NCI-H1436 (cell line): ENCODE data around the gene ALK.

ENCODE experiments used
- DNase-seq: peaks from one replicate; lab custom pipeline; 2025; lab: John Stamatoyannopoulos, UW

Gene ALK

DNA sequence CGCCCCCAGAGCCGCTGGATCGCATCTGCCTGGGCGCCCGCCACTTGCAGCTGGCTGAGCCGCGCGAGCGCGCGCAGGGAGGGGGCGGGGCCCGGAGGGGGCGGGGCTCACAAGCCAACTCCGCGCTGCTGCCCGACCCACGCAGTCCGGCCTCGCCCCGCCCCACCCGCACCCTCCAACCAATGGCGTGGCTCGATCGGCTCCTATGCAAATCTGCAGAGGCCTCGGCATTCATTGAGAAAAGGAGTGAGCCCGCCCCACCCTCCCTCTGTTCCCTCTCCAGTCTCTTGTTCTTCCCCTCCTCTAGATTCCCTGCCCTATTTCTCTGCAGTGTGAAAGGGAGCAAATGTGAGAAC, at the start of gene ALK:
TSS of gene ALK (minus strand) at position 27 of the 356 bp plus-strand sequence. CDS start 927 bp downstream, outside the sequence.
- peak; percentile 76 for DNase-seq

GRCh38 chr2:29966266-29966665, 44.9 kb upstream of the ALK start:
- DNase-seq, result no peak

- no peak for DNase-seq
Observed at GRCh38 chr2:29963972-29964570, 42.7 kb upstream of the ALK start.

DNA sequence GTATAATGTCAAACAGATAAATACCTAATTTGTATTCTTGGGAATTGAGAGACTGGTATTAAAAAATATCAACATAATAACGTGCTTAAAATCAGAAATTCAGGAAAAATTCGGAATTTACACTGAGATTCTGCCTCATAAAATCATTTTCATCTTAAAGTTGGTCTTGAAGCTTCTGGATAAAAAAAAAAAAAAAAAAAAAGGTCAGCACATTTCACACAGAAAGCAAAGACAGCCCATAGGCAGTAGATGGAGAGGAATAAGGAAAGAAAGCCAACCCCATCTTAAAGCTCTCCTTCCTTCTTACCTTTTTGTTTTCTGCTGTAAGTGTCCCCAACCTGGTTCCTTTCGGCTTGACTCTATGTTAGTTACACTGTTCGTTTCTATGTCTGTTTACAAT, 41.5 kb upstream of the ALK start:
- DNase-seq, result no peak

- no peak for DNase-seq
Observed at GRCh38 chr2:29954316-29954715, 32.9 kb upstream of the ALK start.

- DNase-seq, result no peak
Observed at GRCh38 chr2:29952973-29953372, 31.6 kb upstream of the ALK start.

- no peak for DNase-seq
Observed at GRCh38 chr2:29951576-29951975, 30.2 kb upstream of the ALK start.

GRCh38 chr2:29950481-29950880, 29.1 kb upstream of the ALK start:
- no peak for DNase-seq

DNA sequence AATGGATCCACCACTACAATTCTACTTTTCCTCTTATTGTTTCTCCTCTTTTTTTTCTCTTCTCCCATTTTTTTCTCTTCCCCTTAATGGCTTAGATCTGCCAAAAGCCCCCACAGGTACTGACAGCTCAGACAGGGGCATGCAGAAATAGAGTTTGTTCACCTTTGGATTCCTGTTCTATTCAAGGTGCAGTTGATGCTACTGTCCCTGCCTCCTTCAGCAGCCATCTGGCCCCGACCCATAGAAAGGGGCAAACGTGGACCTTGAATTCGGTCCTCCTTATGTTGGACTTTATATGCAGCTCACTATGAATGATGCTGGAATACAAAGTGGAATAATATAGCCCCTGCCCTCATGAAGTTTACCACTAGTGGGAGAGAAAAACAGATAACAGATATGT, 27.7 kb upstream of the ALK start:
- DNase-seq, result no peak

DNA sequence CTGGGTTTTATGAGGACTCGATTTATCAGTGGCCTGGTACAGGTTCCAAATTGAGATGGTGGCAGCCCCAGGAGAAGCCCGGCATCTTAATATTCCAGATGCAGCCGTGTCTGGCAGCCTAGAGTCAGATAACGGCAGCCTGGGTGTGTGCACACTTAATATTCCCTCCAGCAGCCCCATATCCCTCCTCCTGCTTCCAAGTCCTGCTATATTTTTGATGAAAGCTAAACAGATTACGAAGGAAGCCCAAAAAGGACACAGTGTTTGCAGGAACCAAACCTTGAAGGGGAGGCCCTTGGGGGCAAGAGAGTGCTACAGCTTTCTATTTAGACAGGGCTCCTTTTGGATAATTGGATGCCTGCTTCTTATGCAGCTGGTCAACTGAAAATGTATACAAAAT, 25.1 kb upstream of the ALK start:
- no peak for DNase-seq

DNA sequence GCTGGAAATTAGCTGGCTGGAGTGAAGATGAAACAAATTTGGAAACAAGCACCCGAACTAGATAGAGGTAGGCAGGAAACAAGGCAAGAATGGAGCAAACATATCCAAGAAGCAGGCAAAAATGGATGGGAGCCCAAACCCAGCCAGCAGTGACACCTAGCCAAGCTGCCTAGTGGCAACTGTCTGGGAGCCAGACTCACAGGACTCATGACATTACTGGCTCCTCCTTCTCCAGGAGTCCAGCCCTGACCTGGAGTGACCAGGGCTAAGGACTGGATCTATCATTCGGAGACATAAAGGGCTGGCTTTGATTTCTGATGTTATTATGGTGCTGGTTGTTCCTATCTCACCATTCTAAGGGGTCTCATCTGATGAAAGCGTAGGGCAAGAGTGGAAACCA, 21.3 kb upstream of the ALK start:
- DNase-seq, result no peak

DNA sequence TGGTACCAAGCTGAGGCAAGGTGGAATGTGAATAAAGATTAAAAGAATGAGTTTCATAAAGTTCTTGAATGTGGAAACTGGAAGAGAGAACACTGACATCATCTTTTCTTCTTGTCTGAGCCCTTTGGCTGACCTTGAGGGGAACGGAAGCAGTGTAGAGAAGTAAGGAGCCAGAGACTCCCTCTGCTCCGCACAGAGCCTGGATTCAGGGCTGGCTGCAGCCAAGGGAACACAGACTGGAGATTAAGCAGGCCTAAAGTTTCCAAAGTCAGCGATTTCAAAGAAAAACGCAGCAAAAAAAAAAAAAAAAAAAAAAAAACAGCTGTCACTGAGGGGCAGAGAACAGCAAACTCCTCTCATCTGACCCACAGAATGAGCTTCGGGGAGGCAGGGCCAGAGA, 19.3 kb upstream of the ALK start:
- DNase-seq, result no peak

DNA sequence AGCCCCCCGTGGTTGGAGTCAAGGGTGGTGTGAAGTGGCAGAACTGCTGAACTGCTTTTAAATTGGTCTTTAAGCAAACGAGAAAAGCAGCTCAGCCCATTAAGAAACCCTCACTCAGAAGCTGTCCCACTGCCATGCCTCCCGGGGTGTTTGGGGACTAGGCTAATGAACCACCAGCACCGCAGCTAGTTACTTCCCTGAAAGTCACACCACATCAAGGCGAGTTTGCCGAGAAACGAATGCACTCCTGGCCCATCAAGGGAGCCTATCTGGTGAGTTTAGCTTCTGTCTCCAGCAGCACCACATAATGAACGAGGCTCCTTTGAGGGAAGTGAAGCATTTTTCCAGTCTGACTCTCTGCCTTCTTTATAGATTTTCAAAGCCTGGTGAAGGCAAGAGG, 14.6 kb upstream of the ALK start:
- DNase-seq, result no peak

GRCh38 chr2:29931818-29932217, 10.4 kb upstream of the ALK start:
- DNase-seq, result no peak

DNA sequence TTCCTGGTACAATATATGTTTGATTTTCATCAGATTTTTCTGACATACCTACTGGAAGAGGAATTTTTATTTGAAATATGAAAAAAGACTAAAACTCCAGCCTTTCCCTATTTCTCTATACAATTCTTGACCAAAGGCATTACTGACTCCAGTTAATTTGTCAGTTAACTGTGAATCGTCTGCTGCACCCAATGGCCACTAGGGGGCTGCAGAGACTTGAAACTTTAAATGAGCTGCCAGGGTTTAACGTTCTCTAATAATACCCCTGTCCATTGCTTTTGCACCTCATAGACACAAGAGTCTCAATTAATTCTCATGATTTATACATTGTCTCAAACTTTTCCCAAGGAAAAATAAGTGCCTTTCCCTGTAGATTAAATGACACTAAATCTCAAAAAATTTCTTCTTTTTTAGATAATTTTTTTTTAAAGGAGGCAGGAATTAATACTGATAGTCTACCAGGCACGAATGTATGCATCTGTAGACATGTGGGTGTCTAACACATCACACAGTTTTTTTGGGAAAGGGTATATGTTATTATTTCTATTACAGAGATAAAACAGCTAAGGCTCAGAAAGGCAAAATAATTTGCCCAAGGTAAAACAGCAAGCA, 1.8 kb upstream of the ALK start:
- peak; percentile 52 for DNase-seq

- no peak for DNase-seq
Observed at GRCh38 chr2:29922605-29923004, 1.2 kb upstream of the ALK start.

GRCh38 chr2:29920631-29921559, 491 bp downstream of the ALK start:
- DNase-seq, result no peak

- no peak for DNase-seq
Observed at GRCh38 chr2:29920130-29920577, 1.2 kb downstream of the ALK start.

DNA sequence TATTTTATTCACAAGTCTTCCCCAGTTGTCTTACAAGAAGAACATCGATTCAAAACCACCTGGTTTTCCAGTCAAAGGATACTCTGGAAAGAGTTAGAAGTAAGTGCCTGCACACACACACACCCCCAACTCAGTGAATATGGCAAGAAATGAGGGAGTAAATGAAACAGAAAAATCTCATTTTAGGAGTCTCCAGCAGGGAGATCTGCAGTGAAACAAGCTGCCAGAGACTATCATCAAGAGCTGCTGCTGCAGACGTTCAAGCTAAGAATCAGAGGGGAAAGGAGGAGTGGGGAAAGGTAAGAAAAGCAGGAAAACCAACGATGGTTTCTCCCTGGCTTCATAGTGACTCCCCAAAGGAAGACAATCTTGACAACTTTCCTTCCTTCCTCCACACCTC, 2.4 kb downstream of the ALK start:
- no peak for DNase-seq

DNA sequence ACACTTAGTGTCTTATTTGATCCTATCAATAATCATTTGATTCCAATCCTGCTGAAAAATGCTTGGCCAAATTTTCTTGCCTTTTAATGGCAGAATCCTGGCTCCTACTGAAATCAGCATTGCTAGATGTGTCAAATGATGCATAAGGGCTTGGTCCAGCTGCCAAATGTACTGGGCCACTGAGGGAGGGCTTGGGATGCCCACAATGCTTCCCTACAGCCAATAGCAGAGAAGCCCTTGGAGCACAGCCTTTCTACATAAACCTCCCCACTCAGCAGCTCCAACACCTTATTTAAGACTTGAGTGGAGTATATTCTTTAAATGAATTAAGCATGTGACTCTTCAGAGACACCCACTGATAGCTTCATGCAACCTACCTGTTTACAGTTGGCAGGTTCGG, 3.6 kb downstream of the ALK start:
- DNase-seq, result no peak

DNA sequence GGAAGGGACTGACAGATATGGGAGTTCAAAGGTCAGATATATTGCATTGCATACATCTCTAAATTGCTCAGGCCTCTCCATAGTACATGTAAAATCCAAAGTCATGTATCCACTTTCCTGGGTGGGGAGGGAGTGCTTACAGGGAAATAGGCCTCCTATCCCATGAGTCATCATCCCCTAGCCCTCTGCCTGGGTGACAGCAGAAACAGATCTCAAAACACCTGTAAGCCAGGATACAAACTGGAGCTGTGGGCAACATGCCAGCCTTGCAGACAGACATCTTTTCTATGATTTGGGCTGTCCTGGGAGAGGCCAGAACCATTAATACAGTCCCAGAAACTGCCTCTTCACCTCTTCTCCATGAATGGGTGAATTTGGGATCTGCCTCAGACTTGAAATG, 4.8 kb downstream of the ALK start:
- no peak for DNase-seq

GRCh38 chr2:29910960-29911359, 10.4 kb downstream of the ALK start:
- DNase-seq, result no peak

GRCh38 chr2:29910465-29910864, 10.9 kb downstream of the ALK start:
- DNase-seq, result no peak
